Testis (tissue), 3 donors: Measurements from ENCODE around the gene KCP. TPM values are rescaled to one million over a fixed set of nuclear protein-coding genes. Genes with fewer than 3 reads are reported as not detected.
"Not testable (repeated sequence)": the region's sequence is repeated elsewhere in the genome, so short reads cannot be mapped to it uniquely, and the experiment has no call there.

Experiments used
- DNase-seq: peaks from one replicate; pipeline ENCODE4 v3.0.0-alpha.2; 2019
- H3K27ac ChIP-seq, 2 donors: fragments of 200-600 bp; sonication (generic); one replicate each; pipeline ENCODE4 v1.5.1; 2019
- H3K27me3 ChIP-seq: fragments of 200-600 bp; sonication (generic); one replicate; pipeline ENCODE4 v1.5.1; 2019
- H3K36me3 ChIP-seq: fragments of 200-600 bp; sonication (generic); one replicate; pipeline ENCODE4 v1.5.1; 2017; ENCODE audit warnings: low read depth; ENCODE audit errors: missing control alignments
- H3K4me1 ChIP-seq: fragments of 200-600 bp; sonication (generic); one replicate; pipeline ENCODE4 v1.5.1; 2019
- H3K4me3 ChIP-seq, 2 donors: fragments of 200-600 bp; sonication (generic); one replicate each; pipeline ENCODE4 v1.5.1; 2017 to 2019
- H3K9me3 ChIP-seq: fragments of 200-600 bp; sonication (generic); one replicate; pipeline ENCODE4 v1.5.1; 2017
- POLR2A ChIP-seq: fragments of 450-650 bp; IDR thresholded peaks from one replicate; pipeline ENCODE4 v1.6.1; 2017; ENCODE audit warnings: antibody characterized with exemption, mild to moderate bottlenecking, moderate library complexity
- WGBS, 2 donors: methylation state at CpG; one replicate each; pipeline ENCODE4 v1.1.5; 2018; 5-methylcytosine and 5-hydroxymethylcytosine counted together
- intact Hi-C: fragments of 100-400 bp; cut with DNase I; formaldehyde crosslinking; loops from one replicate; pipeline ENCODE4 v1.15.1; 2023; ENCODE audit warnings: low total_unique reads
- polyA plus RNA-seq: library from polyadenylated mRNA; stranded (reverse); fragments of 350-450 nt; fragmentation: Illumina TruSeq; extraction: RNeasy Lipid Tissue Mini Kit (QIAGEN cat#74804); gene quantifications from one replicate; pipeline ENCODE4 v1.2.3, GENCODE V29; 2014; ENCODE audit warnings: low read depth, low replicate concordance; ENCODE audit not compliant: insufficient read depth
- total RNA-seq, 2 donors: library from RNA; depleted of rRNA; stranded (reverse); fragments of >200 nt; gene quantifications; one replicate each; pipeline ENCODE4 v1.2.3, GENCODE V29; 2016
- TF ChIP-seq, protein P1 (sequence below), 3 experiments: fragments of 450-650 bp in 2 of 3; fragments of 200-600 bp in 1 of 3; sonication (generic) in 1 of 3; IDR thresholded peaks; one replicate each; pipeline ENCODE4 v1.5.1; 2016 to 2019; ENCODE audit warnings: antibody characterized with exemption in 3 of 3, mild to moderate bottlenecking in 2 of 3, moderate library complexity in 1 of 3

The KCP gene
- total and polyA plus RNA-seq, 3 donors from 2014 or later = 0.68 to 1.4 (median 1.2) TPM

DNA sequence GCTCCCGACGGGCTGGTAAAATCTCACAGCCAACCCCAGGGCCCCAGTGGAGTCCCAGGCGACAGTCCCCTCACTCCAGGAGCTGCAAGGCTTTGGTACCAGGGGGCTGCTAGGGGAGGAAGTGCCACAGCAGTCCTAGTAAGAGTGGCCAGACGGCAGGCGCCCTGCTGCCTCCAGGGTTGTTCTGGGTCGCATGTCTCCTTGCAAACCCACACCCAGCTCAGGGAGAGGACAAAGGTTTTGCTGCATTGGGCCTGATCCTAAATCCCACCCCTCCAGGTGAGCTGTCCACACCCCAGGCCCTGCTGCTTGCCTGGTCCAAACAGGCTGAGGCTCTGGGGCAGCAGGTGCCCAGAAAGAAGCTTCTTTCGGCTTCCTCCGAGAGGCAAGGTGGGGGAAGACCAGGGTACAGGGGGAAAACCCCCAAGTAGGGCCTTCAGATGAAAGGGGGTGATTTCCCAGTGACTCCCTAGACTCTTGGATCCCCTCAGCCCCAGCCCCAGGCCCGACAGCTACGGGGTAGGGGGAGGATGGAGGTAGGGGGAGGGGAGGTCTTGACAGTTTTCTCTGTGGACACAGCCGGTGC is 4.2 kb upstream of the KCP start:
- intact Hi-C loops = no loop called here
- no peaks in the 10 kb centered on the region for H3K27me3 ChIP-seq
- no peaks in the 10 kb centered on the region for H3K9me3 ChIP-seq
- no peak for TF ChIP-seq POLR2A
- TF ChIP-seq, protein P1, sequence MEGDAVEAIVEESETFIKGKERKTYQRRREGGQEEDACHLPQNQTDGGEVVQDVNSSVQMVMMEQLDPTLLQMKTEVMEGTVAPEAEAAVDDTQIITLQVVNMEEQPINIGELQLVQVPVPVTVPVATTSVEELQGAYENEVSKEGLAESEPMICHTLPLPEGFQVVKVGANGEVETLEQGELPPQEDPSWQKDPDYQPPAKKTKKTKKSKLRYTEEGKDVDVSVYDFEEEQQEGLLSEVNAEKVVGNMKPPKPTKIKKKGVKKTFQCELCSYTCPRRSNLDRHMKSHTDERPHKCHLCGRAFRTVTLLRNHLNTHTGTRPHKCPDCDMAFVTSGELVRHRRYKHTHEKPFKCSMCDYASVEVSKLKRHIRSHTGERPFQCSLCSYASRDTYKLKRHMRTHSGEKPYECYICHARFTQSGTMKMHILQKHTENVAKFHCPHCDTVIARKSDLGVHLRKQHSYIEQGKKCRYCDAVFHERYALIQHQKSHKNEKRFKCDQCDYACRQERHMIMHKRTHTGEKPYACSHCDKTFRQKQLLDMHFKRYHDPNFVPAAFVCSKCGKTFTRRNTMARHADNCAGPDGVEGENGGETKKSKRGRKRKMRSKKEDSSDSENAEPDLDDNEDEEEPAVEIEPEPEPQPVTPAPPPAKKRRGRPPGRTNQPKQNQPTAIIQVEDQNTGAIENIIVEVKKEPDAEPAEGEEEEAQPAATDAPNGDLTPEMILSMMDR (IDR thresholded peaks at IDR 0.05) = no peak
- no peak overlapping the region for H3K4me3 ChIP-seq
- H3K4me1 ChIP-seq = peaks cover 3% of the 10 kb centered on the region
- H3K27ac ChIP-seq = no peak overlapping the region
- DNase-seq = no peak
- 43 to 51% methylated on average over 8 to 11 of the region's 11 CpGs for WGBS, 2 donors
- no peaks in the 10 kb centered on the region for H3K36me3 ChIP-seq

DNA sequence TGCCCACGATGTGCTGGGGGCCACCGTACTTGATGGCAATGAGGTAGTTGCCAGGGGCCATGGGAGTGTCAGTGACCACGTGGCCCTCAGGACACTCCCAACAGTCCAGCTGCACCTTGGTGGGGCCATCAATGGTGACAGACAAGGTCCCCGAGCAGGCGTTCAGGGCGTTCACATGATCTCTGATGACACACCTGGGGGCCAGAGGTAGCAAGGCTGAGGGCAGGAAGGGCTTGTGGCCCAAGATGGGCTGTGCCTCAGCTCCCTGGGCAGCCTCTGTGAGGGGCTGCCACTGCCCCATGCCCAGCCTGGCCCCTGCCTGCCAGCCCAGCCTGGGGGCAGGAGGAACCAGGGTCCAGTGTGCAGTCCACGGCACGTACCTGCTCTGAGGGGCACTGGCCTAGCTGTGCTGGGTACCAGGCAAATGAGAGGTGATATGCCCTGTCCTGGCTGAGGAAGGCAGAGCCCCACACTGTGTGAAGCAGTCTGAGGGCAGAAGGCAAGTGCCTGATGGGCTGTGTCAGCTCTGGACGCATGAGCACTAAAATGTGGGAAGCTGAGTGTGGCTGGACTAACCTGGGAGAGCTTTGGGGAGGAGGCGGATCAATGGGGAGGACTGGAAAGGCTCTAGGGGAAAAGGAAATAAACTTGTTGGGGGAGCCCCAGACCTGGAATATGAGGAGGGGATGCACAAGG is 3.5 kb upstream of the KCP start:
- Histone ChIP-seq H3K27me3 (no peaks in the 10 kb centered on the region), H3K27ac (no peak overlapping the region), H3K9me3 (no peaks in the 10 kb centered on the region), H3K4me3 (no peak overlapping the region), H3K4me1 (peaks cover 3% of the 10 kb centered on the region), H3K36me3 (no peaks in the 10 kb centered on the region)
- WGBS, 2 donors = 64 to 84% methylated on average over 5 to 9 of the region's 10 CpGs
- DNase-seq = no peak
- TF ChIP-seq POLR2A = no peak
- TF ChIP-seq, protein P1 (IDR thresholded peaks at IDR 0.05) = no peak
- intact Hi-C loops = no loop called here

DNA sequence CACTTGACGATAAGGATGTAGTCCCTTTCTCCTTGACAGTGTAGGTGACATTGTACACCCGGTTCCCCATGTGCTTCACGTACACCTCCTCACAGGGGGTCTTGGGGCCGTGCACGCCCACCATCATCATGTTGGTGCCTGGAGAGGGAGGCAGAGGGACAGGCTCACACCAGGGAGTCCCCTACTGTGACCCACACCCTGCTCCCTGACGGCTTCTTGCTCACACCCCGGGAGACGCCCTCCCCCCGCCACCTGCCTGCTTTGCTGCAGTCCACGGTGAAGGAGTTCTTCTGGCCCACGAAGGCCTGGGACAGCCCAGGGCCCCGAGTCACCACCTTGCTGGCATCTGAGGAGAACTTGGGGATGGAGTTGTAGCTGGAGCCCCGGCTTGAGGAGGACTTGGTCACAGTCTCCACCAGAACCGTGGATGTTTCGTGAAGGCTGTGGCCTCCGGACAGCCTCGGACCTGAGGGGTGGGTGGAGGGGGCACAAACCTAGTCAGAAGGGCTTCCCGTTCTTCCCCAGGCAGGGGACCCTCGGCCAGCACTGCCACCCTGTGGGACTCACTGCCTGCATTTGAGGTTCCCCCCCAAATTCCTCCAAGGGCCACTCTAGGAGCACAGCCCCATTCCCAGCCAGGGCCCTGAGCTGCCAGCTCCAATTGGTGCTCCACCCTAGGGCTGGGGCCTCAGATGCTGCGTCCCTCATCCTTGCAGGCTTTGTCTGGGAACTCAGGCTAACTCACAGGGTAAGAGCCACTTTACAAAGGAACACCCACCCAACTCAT is 2.4 kb upstream of the KCP start:
- H3K36me3 ChIP-seq, H3K9me3 ChIP-seq, H3K4me1 ChIP-seq, H3K27me3 ChIP-seq, intact Hi-C loops, H3K4me3 ChIP-seq, H3K27ac ChIP-seq, DNase-seq: not testable (repeated sequence)
- WGBS, 2 donors = 100% methylated on average over 5 of the region's 20 CpGs; no CpG with 5 or more reads in 1 of the 2 donors

DNA sequence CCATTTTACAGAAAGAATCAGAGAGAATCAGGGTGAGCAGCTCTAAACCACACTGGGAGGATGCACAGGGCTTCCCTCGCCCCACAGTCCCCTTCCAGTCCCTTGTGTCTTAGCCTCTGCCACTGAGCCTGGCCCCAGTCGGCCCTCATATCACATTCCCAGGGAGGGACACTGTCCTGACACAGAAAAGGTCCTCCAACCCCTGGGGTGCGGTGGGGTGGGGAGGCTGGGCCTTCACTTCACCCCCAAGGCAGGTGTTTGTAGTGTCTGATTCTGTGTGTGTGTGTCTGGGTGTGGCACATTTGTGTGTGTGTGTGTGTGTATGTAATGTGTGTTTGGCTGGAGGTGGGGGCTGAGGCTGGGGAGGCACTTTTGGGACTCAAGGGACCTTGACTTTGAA is 1.8 kb upstream of the KCP start:
- intact Hi-C loops = no loop called here
- 72 to 100% methylated on average over 1 to 3 of the region's 3 CpGs for WGBS, 2 donors
- Histone ChIP-seq H3K4me1 (peaks cover 3% of the 10 kb centered on the region), H3K4me3 (no peak overlapping the region), H3K9me3 (no peaks in the 10 kb centered on the region), H3K27me3 (no peaks in the 10 kb centered on the region), H3K36me3 (no peaks in the 10 kb centered on the region), H3K27ac (no peak overlapping the region)
- DNase-seq = no peak
- TF ChIP-seq POLR2A = no peak
- TF ChIP-seq, protein P1 (IDR thresholded peaks at IDR 0.05) = no peak

DNA sequence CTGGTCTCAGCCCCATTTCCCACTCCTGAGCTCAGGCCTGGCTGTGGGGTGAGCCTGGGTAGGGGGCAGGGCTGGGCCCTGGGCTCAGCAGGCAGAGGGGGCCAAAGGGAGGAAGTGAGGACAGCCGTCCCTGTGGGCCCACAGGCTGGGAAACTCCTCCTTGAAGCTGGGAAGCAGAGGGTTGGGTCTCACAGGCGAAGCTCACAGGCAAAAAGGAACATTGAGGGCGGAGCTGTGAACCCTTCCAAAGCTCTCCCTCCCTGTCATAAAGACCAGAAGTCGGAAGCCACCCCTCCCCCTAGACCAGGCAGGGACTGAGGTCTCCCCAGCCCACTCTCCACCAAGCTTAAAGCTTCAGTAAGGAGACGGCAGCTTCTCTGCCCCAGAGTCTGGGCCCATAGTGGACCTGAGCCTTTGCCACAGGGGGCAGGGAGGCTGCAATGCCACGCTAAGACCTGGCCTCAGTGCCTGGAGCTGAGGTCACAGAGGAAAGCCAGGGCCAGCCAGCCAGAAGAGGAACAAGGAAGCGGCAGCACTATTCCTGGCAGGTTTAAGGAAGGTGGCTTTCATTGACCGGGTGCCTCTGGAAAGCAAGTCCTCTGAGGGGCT is 1.0 kb upstream of the KCP start:
- H3K27me3 ChIP-seq = no peaks in the 10 kb centered on the region
- no peaks in the 10 kb centered on the region for H3K36me3 ChIP-seq
- DNase-seq = no peak
- no peak overlapping the region for H3K4me3 ChIP-seq
- TF ChIP-seq, protein P1 (IDR thresholded peaks at IDR 0.05) = no peak
- no peak for TF ChIP-seq POLR2A
- intact Hi-C loops = no loop called here
- WGBS, 2 donors = 64 to 85% methylated on average over 7 to 8 of the region's 8 CpGs
- peaks cover 3% of the 10 kb centered on the region for H3K4me1 ChIP-seq
- H3K9me3 ChIP-seq = no peaks in the 10 kb centered on the region
- H3K27ac ChIP-seq = no peak overlapping the region
